Heart left ventricle (tissue), 16 donors: Measurements from ENCODE around the gene SLCO3A1. TPM values are rescaled to one million over a fixed set of nuclear protein-coding genes. Genes with fewer than 3 reads are reported as not detected.

Experiments used
- ATAC-seq, 4 donors: fragments of 200-7000 bp; cut with Tn5 transposase; one replicate each; pipeline ENCODE4 v1.9.1; 2020 to 2022; ENCODE audit warnings: moderate library complexity in 4 of 4, mild to moderate bottlenecking in 3 of 4, moderate number of reproducible peaks in 1 of 4
- DNase-seq, 5 donors: peaks; one replicate each; pipeline ENCODE4 v3.0.0-alpha.2; 2020
- H3K27ac ChIP-seq, 12 donors: fragments of 200-600 bp; sonication (generic) in 4 of 12; one replicate each; pipeline versions ENCODE4 v1.5.0 to v1.8.0; 2016 to 2022; ENCODE audit warnings: mild to moderate bottlenecking in 2 of 12
- H3K27me3 ChIP-seq, 9 donors: fragments of 200-600 bp; sonication (generic) in 2 of 9; one replicate each; pipeline versions ENCODE4 v1.5.1 to v1.8.0; 2016 to 2022; ENCODE audit warnings: mild to moderate bottlenecking in 3 of 9
- H3K36me3 ChIP-seq, 9 donors: fragments of 200-600 bp; sonication (generic) in 2 of 9; one replicate each; pipeline versions ENCODE4 v1.5.0 to v1.8.0; 2018 to 2022; ENCODE audit warnings: mild to moderate bottlenecking in 2 of 9
- H3K4me1 ChIP-seq, 12 donors: fragments of 200-600 bp; sonication (generic) in 4 of 12; one replicate each; pipeline versions ENCODE4 v1.5.0 to v1.8.0; 2016 to 2022; ENCODE audit warnings: mild to moderate bottlenecking in 3 of 12
- H3K4me3 ChIP-seq, 12 donors: fragments of 200-600 bp; sonication (generic) in 4 of 12; one replicate each; pipeline versions ENCODE4 v1.5.0 to v1.8.0; 2017 to 2022; ENCODE audit warnings: mild to moderate bottlenecking in 9 of 12, moderate library complexity in 4 of 12
- H3K9me3 ChIP-seq, 12 donors: fragments of 200-600 bp; sonication (generic) in 4 of 12; one replicate each; pipeline versions ENCODE4 v1.5.0 to v1.8.0; 2016 to 2022; ENCODE audit warnings: mild to moderate bottlenecking in 1 of 12
- CTCF ChIP-seq, 12 donors: fragments of 200-600 bp; sonication (generic) in 4 of 12; IDR thresholded peaks; one replicate each; pipeline versions ENCODE4 v1.5.0 to v1.8.0; 2018 to 2022; ENCODE audit warnings: antibody characterized with exemption in 12 of 12, mild to moderate bottlenecking in 5 of 12
- POLR2A ChIP-seq, 2 donors: fragments of 450-650 bp; IDR thresholded peaks; one replicate each; pipeline ENCODE4 v1.6.1; 2017; ENCODE audit warnings: antibody characterized with exemption in 2 of 2, mild to moderate bottlenecking in 2 of 2, moderate library complexity in 2 of 2
- WGBS, 4 donors: extraction: QIAGEN DNeasy Blood & Tissue Kit in 2 of 4; methylation state at CpG; one replicate each; pipeline versions ENCODE4 v1.1.5 to v1.1.7; 2013 to 2018; 5-methylcytosine and 5-hydroxymethylcytosine counted together
- intact Hi-C, 10 donors: fragments of 100-400 bp; cut with DNase I; formaldehyde crosslinking; loops; one replicate each; pipeline versions ENCODE4 v1.11.1 to v1.14.2; 2022
- polyA plus RNA-seq, 2 donors: library from polyadenylated mRNA; stranded (reverse); fragments of 200-250 nt; gene quantifications; one replicate each; pipeline ENCODE4 v1.2.3, GENCODE V29; 2013
- total RNA-seq, 9 donors: library from RNA; depleted of rRNA in 2 of 9; stranded (reverse); fragments of >200 nt in 2 of 9; fragmentation: NEBNext Ultra II Directional in 3 of 9; extraction: Animal tissue kit (Norgen Biotek cat#: 25700) in 3 of 9; gene quantifications; one replicate each; pipeline versions ENCODE4 v1.1.0 to v1.2.4, GENCODE V29; 2016 to 2023
- donor health status: ischemic (EF 13 %, LVEDD 7.1; RV severe dilation, severe dysfunction).
- donor health status: healthy with polysubstance abuse.
- donor health status: DM: no; HTN: yes; CAD: no.
- donor health status: DM: no; HTN: no; CAD: no.
- donor health status: ischemic (EF 25% LVEDD 6.9; RV normal size, moderate dysfunction).
- donor health status: ischemic (EF 25% LVEDD 5.7; RV mildly dilated, moderate dysfunction).
- donor health status: healthy.
- donor health status: DM: yes; HTN: yes; CAD: no.
- donor health status: ischemic (EF 35%, LVEDD 5.7; RV mildly dilated, moderate dysfunction).
- donor health status: nonischemic (EF 11% LVEDD 7.7; RV severe dilation, severe dysfunction).
- donor health status: DM: yes; HTN: yes; CAD: no.
- donor health status: PGD.
- donor health status: ischemic (EF 29% LVEDD 5.4; RV normal size, mild dysfunction).
- donor health status: nonischemic (EF 23%, LVEDD 6.1; RV moderate dilation, normal function).

The SLCO3A1 gene
- total and polyA plus RNA-seq, 11 donors, result 26.3 to 64.2 (median 50.2) TPM

GRCh38 chr15:92159481-92159880 lies 306.0 kb downstream of the SLCO3A1 start:
- Histone ChIP-seq H3K36me3 (peaks cover 0 to 60% (median 41%) of the 10 kb centered on the region in 9 donors), H3K27ac (peak overlapping the region in 2 of 12 donors; percentile 4 to 29), H3K27me3 (no peaks in the 10 kb centered on the region), H3K4me3 (no peak overlapping the region), H3K9me3 (no peaks in the 10 kb centered on the region), H3K4me1 (peaks cover 0 to 11% (median 0%) of the 10 kb centered on the region in 12 donors)
- DNase-seq (no peak), ATAC-seq (peak in 1 of 4 donors; percentile 49)
- intact Hi-C loops, result no loop called here
- TF ChIP-seq CTCF (IDR thresholded peaks at IDR 0.05) (no peak), POLR2A (IDR thresholded peaks at IDR 0.05) (no peak)
- 53 to 78% (median 65%) methylated on average over 2 of the region's 2 CpGs for WGBS, 4 donors

- Histone ChIP-seq H3K9me3 (no peaks in the 10 kb centered on the region), H3K4me3 (no peak overlapping the region), H3K36me3 (peaks cover 0 to 63% (median 34%) of the 10 kb centered on the region in 9 donors), H3K27me3 (no peaks in the 10 kb centered on the region), H3K27ac (peak overlapping the region in 1 of 12 donors; percentile 29), H3K4me1 (peaks cover 0 to 11% (median 0%) of the 10 kb centered on the region in 12 donors)
- 73 to 78% (median 73%) methylated on average over 15 of the region's 15 CpGs for WGBS, 4 donors
- intact Hi-C loops, result no loop called here
- no peak for ATAC-seq
- no peak for DNase-seq
- no peak for TF ChIP-seq POLR2A (IDR thresholded peaks at IDR 0.05)
- no peak for TF ChIP-seq CTCF (IDR thresholded peaks at IDR 0.05)
These were observed 306.7 kb downstream of the SLCO3A1 start for GRCh38 chr15:92159906-92160841.

GRCh38 chr15:92161039-92161670 lies 307.6 kb downstream of the SLCO3A1 start:
- Histone ChIP-seq H3K27ac (no peak overlapping the region), H3K4me1 (peaks cover 0 to 11% (median 1%) of the 10 kb centered on the region in 12 donors), H3K9me3 (no peaks in the 10 kb centered on the region), H3K36me3 (peaks cover 0 to 60% (median 30%) of the 10 kb centered on the region in 9 donors), H3K27me3 (no peaks in the 10 kb centered on the region), H3K4me3 (no peak overlapping the region)
- WGBS, 4 donors, result 92 to 97% (median 93%) methylated on average over 6 of the region's 6 CpGs
- ATAC-seq, result no peak
- DNase-seq, result no peak
- TF ChIP-seq CTCF (IDR thresholded peaks at IDR 0.05) (no peak), POLR2A (IDR thresholded peaks at IDR 0.05) (no peak)
- intact Hi-C loops, result no loop called here

- H3K27ac ChIP-seq, result no peak overlapping the region
- H3K4me3 ChIP-seq, result no peak overlapping the region
- peaks cover 0 to 25% (median 6%) of the 10 kb centered on the region in 12 donors for H3K4me1 ChIP-seq
- H3K36me3 ChIP-seq, result peaks cover 0 to 47% (median 25%) of the 10 kb centered on the region in 9 donors
- ATAC-seq (no peak), DNase-seq (no peak)
- intact Hi-C loops, result no loop called here
- H3K9me3 ChIP-seq, result no peaks in the 10 kb centered on the region
- H3K27me3 ChIP-seq, result no peaks in the 10 kb centered on the region
- 90 to 96% (median 94%) methylated on average over 17 of the region's 17 CpGs for WGBS, 4 donors
- TF ChIP-seq POLR2A (IDR thresholded peaks at IDR 0.05) (no peak), CTCF (IDR thresholded peaks at IDR 0.05) (no peak)
These were observed 309.1 kb downstream of the SLCO3A1 start for GRCh38 chr15:92162657-92163056.
